HG02885 (cell line): ENCODE data around the gene FOLR1.

Experiments
- ATAC-seq: cut with Tn5 transposase; IDR thresholded peaks from one replicate; pipeline ENCODE4 v1.9.1; 2021; ENCODE audit warnings: mild to moderate bottlenecking; ENCODE audit not compliant: unreplicated experiment, poor library complexity

Gene FOLR1

GRCh38 chr11:72233773-72234513, 42.0 kb downstream of the FOLR1 start:
- no peak for ATAC-seq

GRCh38 chr11:72234514-72234830, 42.5 kb downstream of the FOLR1 start:
- no peak for ATAC-seq

DNA sequence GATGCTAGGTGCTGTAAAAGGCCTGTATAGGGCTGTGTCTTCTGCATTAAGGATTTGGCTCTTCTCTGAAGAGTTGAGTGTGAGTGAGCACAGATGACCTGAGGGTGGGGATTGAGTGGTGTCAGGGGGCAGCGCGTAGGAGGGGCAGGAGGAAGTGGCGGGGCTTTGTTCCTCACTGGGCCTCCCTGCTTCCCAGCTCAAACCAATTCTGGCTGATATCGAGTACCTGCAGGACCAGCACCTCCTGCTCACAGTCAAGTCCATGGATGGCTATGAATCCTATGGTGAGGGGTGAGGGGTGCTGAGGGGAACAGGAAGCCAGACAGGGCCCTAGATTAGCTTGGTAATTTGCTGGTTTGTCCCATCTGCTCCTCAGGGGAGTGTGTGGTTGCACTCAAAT, 43.0 kb downstream of the FOLR1 start:
- no peak for ATAC-seq

DNA sequence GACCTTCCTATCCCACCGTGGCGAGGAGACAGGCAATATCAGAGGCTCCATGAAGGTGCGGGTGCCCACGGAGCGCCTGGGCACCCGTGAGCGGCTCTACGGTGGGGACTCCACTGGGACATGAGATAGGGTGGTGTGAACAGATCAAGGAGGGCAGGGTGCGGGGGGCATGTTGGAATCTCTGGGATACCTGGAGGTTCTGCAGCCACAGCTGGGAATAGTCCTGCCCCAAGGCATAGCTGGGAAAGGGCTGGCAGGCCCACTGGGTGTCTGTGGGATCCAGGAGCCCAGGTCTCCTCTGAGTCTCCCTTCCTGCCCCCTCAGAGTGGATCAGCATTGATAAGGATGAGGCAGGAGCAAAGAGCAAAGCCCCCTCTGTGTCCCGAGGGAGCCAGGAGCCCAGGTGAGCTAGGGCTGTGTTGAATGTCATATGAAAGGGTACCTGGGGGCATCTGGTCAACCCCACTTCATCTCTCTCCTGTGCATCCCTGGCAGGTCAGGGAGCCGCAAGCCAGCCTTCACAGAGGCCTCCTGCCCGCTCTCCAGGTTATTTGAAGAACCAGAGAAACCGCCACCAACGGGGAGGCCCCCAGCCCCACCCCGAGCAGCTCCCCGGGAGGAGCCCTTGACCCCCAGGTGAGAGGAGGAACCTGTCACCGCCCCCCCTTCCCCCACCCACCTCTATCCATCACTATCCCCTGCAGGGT, 43.6 kb downstream of the FOLR1 start:
- ATAC-seq, result no peak

- no peak for ATAC-seq
Measured at GRCh38 chr11:72236083-72236697, 44.2 kb downstream of the FOLR1 start.

GRCh38 chr11:72236774-72237111, 44.8 kb downstream of the FOLR1 start:
- ATAC-seq, result no peak

- no peak for ATAC-seq
Measured at GRCh38 chr11:72237112-72237931, 45.4 kb downstream of the FOLR1 start.

GRCh38 chr11:72238040-72238450, 46.1 kb downstream of the FOLR1 start:
- peak; percentile 44 for ATAC-seq

- no peak for ATAC-seq
Measured at GRCh38 chr11:72238492-72239312, 46.8 kb downstream of the FOLR1 start.

DNA sequence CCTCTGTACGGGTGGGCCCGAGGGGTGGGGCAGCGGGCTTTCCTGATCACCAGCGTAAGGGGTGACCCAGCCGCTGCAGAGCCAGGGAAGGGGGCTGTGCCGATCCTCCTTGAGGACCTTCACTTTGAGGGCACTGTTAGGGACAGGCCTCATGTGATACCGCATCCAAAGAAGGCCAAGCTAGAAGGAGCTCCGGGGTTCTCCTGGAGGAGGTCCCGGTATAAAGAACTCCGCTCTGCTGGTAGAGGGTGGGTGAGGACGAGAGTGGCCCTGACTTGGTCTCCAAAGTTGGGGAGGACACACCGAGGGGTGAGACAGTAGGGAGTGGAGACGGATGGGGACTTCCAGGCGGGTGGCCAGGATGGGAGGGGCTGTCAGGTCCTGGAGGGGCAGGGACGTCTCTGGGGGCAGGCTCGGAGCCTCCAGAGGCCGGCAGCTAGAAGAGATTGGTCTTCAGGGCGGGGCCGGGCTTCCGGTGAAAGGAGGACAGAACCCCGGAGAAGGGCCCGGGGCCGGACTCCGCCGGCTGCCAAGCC, 47.4 kb downstream of the FOLR1 start:
- ATAC-seq, result no peak

DNA sequence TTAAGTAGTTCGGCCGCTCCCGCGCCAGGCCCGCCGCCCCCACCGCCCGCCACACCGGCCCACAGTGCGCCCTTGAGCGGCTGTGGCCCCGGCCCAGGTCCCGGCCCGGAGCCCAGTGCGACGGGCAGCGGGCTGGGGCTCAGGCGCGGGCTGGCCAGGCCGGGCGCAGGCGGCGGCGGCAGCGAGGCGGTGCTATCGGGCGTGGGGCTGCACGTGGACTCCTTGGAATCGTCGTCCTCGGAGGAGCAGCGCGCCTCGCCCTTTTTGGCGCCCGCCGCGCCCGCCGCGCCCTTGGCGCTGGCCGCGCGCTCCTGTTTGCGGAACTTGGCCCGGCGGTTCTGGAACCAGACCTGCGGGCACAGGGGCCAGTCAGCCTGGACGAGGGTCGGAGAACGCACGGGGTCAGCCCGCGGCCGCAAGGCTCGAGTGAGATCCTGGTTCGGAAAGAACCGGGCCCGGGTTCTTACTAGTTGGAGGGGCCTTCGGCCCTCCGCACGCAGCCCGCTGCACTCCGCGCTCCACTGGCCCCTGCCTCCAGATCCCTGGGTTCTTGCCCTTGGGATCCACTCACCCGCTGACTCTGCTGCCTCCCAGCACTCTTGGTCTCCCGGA, 48.0 kb downstream of the FOLR1 start:
- ATAC-seq, result no peak

DNA sequence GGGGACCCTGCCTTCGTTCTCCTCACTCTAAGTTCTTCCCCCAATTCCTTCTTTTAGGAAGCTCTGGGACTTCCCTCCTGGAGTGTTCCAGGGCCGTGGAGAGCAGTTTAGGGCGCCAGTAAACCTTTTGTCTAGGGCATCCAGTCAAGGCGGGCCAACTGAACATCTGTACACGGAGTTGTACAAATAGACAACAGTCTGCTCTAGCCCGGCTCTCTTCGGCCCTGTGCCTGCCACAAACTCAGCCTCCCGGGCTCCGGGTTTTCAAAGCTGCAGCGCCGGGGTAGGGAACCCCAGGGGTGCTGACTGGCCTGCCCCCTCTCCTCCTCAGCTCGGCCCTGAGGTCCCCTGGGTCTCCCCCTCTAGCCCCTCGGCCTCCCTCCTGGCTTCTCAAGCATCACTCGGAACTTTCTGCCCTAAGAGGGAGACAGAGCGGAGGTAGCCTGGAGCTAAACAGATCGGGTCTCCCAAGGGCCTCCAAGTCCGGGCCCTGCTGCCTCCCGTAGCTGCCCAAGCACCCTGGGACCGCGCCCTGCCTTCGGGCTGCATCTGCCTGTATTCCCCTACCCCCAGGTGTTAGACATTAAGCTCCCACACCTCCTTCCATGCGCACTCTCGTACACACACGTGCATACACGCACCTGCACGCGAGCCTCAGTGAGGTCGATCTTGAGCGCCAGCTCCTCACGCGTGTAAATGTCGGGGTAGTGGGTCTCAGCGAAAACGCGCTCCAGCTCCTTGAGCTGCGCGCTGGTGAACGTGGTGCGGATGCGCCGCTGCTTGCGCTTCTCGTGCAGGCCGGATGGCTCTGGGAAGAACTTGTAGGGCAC, 48.7 kb downstream of the FOLR1 start:
- ATAC-seq, result no peak

- ATAC-seq, result no peak
Measured at GRCh38 chr11:72241291-72241781, 49.4 kb downstream of the FOLR1 start.

- ATAC-seq, result no peak
Measured at GRCh38 chr11:72242141-72242540, 50.2 kb downstream of the FOLR1 start.

GRCh38 chr11:72243173-72244059, 51.5 kb downstream of the FOLR1 start:
- ATAC-seq, result no peak

GRCh38 chr11:72244060-72244360, 52.1 kb downstream of the FOLR1 start, which contains the start of gene PHOX2A:
PHOX2A (minus strand) TSS chr11:72244176; CDS start chr11:72244004, 172 bp downstream.
- ATAC-seq, result no peak
